T-cell (primary cell): Measurements from ENCODE around the gene ZNF385C. TPM values are rescaled to one million over a fixed set of nuclear protein-coding genes. Genes with fewer than 3 reads are reported as not detected.

Experiments used
- ATAC-seq, 4 experiments: fragments of 200-7000 bp in 3 of 4; fragments of 150-1000 bp in 1 of 4; cut with Tn5 transposase; replicated peaks in 1 of 4; 1 replicate in 3 of 4; 2 replicates in 1 of 4; pipeline ENCODE4 v1.10.0; 2021; ENCODE audit warnings: moderate library complexity in 3 of 4, mild to moderate bottlenecking in 2 of 4, moderate number of reproducible peaks in 1 of 4
- CTCF ChIA-PET, 2 donors: fragments of 300-600 bp; sonication (Branson Sonifier 250); formaldehyde crosslinking; loops; one replicate each; lab custom pipeline; 2022; ENCODE audit warnings: antibody characterized with exemption in 2 of 2; lab: Charles Lee
- POLR2A ChIA-PET, 2 donors: fragments of 300-600 bp; sonication (Branson Sonifier 250); formaldehyde crosslinking; loops; one replicate each; lab custom pipeline; 2022; ENCODE audit warnings: antibody characterized with exemption in 2 of 2; lab: Charles Lee
- DNase-seq, 35 experiments: peaks; one replicate each; pipeline versions ENCODE4 v3.0.0 to v3.0.0-alpha.2; 2013 to 2023
- H3K27ac ChIP-seq: one replicate; pipeline ENCODE4 v1.5.1; 2013; ENCODE audit warnings: low read length
- H3K27me3 ChIP-seq, 2 experiments: replicated peaks in 1 of 2; 1 replicate in 1 of 2; 2 replicates in 1 of 2; pipeline versions ENCODE4 v1.6.1 to v1.7.0; 2013; ENCODE audit warnings: low read length in 1 of 2, mixed read lengths in 1 of 2; ENCODE audit not compliant: control insufficient read depth in 2 of 2, insufficient read depth in 2 of 2; ENCODE audit errors: extremely low read depth in 1 of 2
- H3K36me3 ChIP-seq, 2 donors: 1 replicate in 1 of 2; 2 replicates in 1 of 2; pipeline versions ENCODE4 v1.6.1 to v1.7.0; 2013; ENCODE audit warnings: low read length in 1 of 2; ENCODE audit not compliant: control insufficient read depth in 2 of 2, insufficient read depth in 1 of 2; ENCODE audit errors: extremely low read depth in 1 of 2
- H3K4me1 ChIP-seq, 2 experiments: 1 replicate in 1 of 2; 2 replicates in 1 of 2; pipeline versions ENCODE4 v1.6.1 to v1.7.0; 2013; ENCODE audit warnings: low read length in 2 of 2, mixed read lengths in 1 of 2; ENCODE audit not compliant: insufficient read depth in 2 of 2, control insufficient read depth in 1 of 2; ENCODE audit errors: extremely low read depth in 1 of 2
- H3K4me3 ChIP-seq, 2 donors: 1 replicate in 1 of 2; 2 replicates in 1 of 2; pipeline versions ENCODE4 v1.5.1 to v1.7.0; 2013; ENCODE audit warnings: mild to moderate bottlenecking in 2 of 2, low read length in 1 of 2, moderate library complexity in 1 of 2; ENCODE audit not compliant: control insufficient read depth in 1 of 2; ENCODE audit errors: extremely low read depth in 1 of 2
- H3K9me3 ChIP-seq: 2 replicates; pipeline ENCODE4 v1.7.0; 2013
- H3K27ac Mint-ChIP-seq, 2 donors: one replicate each; pipeline ENCODE4 v1.8.0; 2020 to 2021; ENCODE audit warnings: mild to moderate bottlenecking in 2 of 2, mixed read lengths in 2 of 2
- H3K27me3 Mint-ChIP-seq, 2 donors: one replicate each; pipeline ENCODE4 v1.8.0; 2021 to 2022; ENCODE audit warnings: mixed read lengths in 2 of 2
- H3K36me3 Mint-ChIP-seq: one replicate; pipeline ENCODE4 v1.8.0; 2021; ENCODE audit warnings: mixed read lengths
- H3K4me1 Mint-ChIP-seq, 3 donors: one replicate each; pipeline ENCODE4 v1.8.0; 2020 to 2022; ENCODE audit warnings: mixed read lengths in 3 of 3, mild to moderate bottlenecking in 1 of 3
- H3K4me3 Mint-ChIP-seq, 3 donors: one replicate each; pipeline ENCODE4 v1.8.0; 2020 to 2022; ENCODE audit warnings: mild to moderate bottlenecking in 3 of 3, mixed read lengths in 3 of 3, moderate library complexity in 3 of 3
- H3K9me3 Mint-ChIP-seq, 3 donors: one replicate each; pipeline ENCODE4 v1.8.0; 2020 to 2022; ENCODE audit warnings: mixed read lengths in 3 of 3
- WGBS: methylation state at CpG from one replicate; pipeline ENCODE4 v1.1.5; 2013; ENCODE audit warnings: missing lambda C conversion rate; ENCODE audit not compliant: insufficient coverage; 5-methylcytosine and 5-hydroxymethylcytosine counted together
- total RNA-seq, 35 experiments: library from RNA in 6 of 35; stranded (reverse) in 6 of 35; fragments of 120-200 nt in 1 of 35; gene quantifications; one replicate each; pipeline versions ENCODE4 v1.2.1 to v1.2.4 and lab custom pipeline; 2013 to 2026

The ZNF385C gene
- total RNA-seq, 5 donors from 2014 or later (not counting 1 experiment from before 2014, with no cell fraction given), result 0.16 to 1.0 (median 0.46) TPM

DNA sequence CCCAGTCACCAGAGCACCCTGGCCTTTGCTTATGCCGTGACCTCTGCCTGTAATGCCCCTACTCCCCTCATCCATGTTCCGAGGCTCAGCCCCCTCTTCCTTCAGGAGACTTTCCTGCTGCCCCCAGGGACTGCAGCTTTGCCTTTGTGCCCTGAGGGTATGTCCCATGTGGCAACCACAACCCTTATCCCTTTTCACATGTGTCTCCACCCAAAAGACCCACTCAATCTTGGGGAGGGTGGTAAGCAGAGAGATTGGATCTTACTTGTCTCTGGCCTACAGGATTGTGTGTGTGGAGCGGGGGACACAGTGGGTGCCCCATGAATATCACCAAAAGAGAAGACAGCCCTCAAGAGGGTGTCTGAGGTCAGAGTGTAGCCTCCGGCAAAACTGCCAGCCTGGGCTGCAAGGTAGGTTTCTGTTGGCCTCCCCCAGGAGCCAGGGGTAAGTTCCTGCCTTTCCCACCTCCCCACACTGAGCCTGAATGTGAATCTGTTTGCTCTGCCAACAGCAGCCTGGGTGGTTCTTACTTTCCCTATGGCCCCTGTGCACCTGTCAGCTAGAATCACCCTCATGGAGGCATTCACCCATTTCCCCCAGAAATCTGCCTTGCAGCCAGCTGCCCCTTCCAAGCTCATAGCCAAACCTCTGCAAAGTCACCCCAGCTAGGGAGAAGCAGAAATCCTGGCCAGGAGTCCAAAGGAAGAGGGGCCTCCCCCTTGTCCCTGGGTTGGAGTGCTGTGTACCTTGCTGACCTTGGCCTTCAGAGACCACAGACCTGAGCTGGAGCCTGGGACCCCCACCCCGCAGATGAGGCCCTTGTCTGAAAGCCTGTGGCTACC is 36.4 kb downstream of the ZNF385C start:
- POLR2A ChIA-PET, result no interaction called here
- Histone ChIP-seq H3K36me3 (no peaks in the 10 kb centered on the region), H3K9me3 (no peaks in the 10 kb centered on the region), H3K27me3 (peaks cover 0 to 35% of the 10 kb centered on the region in 2 experiments), H3K4me3 (no peak overlapping the region), H3K4me1 (peaks cover 13 to 29% of the 10 kb centered on the region in 2 experiments), H3K27ac (no peak overlapping the region)
- Mint-ChIP-seq H3K4me1 (peaks cover 19 to 36% (median 22%) of the 10 kb centered on the region in 3 donors), H3K27ac (no peak overlapping the region), H3K4me3 (no peak overlapping the region), H3K36me3 (no peaks in the 10 kb centered on the region), H3K27me3 (peaks cover 0 to 12% of the 10 kb centered on the region in 2 donors), H3K9me3 (no peaks in the 10 kb centered on the region)
- CTCF ChIA-PET, result interaction anchor here (0.7 to 1.2 kb wide), 2 partner anchors 41 to 324 kb away, joined by 3 to 10 read pairs; no protein-coding TSS in a partner anchor
- 83% methylated on average over 3 of the region's 5 CpGs for WGBS
- ATAC-seq (no peak), DNase-seq (no peak)

DNA sequence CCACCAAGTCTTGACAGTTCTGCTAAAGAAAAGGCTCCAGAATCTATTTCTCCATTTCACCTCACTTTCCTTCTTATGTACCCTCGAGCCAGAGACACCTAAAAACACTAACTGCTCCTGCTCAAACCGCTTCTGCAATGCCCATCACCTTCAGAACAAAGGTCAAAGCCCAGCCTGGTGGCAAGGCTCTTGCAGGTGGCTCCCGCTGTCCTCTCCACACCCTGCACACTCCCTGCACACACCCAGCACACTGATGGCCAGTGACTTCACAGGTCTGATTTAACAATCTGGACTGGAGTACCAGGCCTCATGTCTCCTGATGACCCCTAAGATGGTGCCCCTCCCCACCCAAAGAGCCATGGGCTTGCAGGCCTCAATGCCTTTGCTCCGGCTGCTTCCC is 38.0 kb downstream of the ZNF385C start:
- no peak overlapping the region for H3K4me3 ChIP-seq
- H3K27ac Mint-ChIP-seq, result no peak overlapping the region
- no peaks in the 10 kb centered on the region for H3K36me3 Mint-ChIP-seq
- WGBS, result 79% methylated on average over 4 of the region's 4 CpGs
- peaks cover 2 to 22% of the 10 kb centered on the region in 2 donors for H3K27me3 Mint-ChIP-seq
- ChIA-PET CTCF (interaction anchor here in 1 of 2 donors (0.7 kb wide), 1 partner anchor 17 kb away, joined by 3 read pairs; no protein-coding TSS in a partner anchor), POLR2A (no interaction called here)
- H3K36me3 ChIP-seq, result no peaks in the 10 kb centered on the region
- H3K27ac ChIP-seq, result no peak overlapping the region
- no peak overlapping the region for H3K4me3 Mint-ChIP-seq
- H3K4me1 Mint-ChIP-seq, result peaks cover 18 to 30% (median 20%) of the 10 kb centered on the region in 3 donors
- H3K9me3 Mint-ChIP-seq, result no peaks in the 10 kb centered on the region
- no peaks in the 10 kb centered on the region for H3K9me3 ChIP-seq
- no peak for ATAC-seq
- H3K4me1 ChIP-seq, result peaks cover 12 to 24% of the 10 kb centered on the region in 2 experiments
- DNase-seq, result no peak
- H3K27me3 ChIP-seq, result peaks cover 0 to 45% of the 10 kb centered on the region in 2 experiments

DNA sequence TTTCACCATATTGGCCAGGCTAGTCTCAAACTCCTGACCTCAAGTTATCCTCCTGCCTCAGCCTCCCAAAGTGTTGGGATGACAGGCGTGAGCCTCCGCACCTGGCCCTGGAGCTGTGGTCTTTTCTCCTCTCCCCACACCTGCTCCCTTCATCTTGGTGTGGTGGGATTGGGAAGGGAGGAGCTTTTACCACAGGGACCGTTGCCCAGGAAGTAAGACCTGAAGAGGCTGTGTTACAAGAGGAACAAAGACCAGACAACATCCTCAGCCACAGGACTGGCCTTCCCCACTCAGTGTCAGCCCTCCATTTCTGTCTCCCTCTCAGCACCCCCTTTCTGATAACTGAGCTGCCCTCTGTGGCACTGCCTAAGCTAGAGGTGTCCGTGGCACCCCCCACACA is 38.5 kb downstream of the ZNF385C start:
- Mint-ChIP-seq H3K36me3 (no peaks in the 10 kb centered on the region), H3K4me3 (no peak overlapping the region), H3K4me1 (peaks cover 14 to 26% (median 16%) of the 10 kb centered on the region in 3 donors), H3K9me3 (no peaks in the 10 kb centered on the region), H3K27me3 (peaks cover 6 to 26% of the 10 kb centered on the region in 2 donors), H3K27ac (no peak overlapping the region)
- H3K4me3 ChIP-seq, result no peak overlapping the region
- no peak overlapping the region for H3K27ac ChIP-seq
- peaks cover 0 to 49% of the 10 kb centered on the region in 2 experiments for H3K27me3 ChIP-seq
- no peaks in the 10 kb centered on the region for H3K36me3 ChIP-seq
- H3K4me1 ChIP-seq, result peaks cover 8 to 20% of the 10 kb centered on the region in 2 experiments
- no peaks in the 10 kb centered on the region for H3K9me3 ChIP-seq
- 33% methylated on average over 1 of the region's 4 CpGs for WGBS
- ChIA-PET CTCF (no interaction called here), POLR2A (interaction anchor here in 1 of 2 donors (0.6 kb wide), 1 partner anchor 96 kb away, joined by 5 read pairs; no protein-coding TSS in a partner anchor)
- DNase-seq (no peak), ATAC-seq (no peak)

DNA sequence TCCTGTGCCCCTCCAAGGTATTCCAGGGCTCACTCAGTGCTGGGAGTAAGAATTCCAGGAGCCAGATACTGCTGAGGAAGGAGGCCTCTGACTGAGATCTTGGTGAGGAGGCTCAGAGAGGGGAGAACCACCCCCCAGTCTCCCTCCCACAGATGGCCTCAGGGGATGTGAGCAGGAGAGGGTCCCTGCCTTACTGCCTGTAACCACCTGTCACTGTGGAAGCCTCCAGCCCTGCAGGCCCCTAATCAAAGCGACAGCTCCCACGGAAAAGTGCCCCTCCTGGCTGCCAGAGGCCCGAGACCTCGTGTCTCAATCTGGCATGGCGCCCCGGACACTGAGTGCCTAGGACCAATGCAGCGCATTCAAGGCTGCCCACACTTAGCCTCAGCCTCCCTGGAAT is 40.2 kb downstream of the ZNF385C start:
- peaks cover 0 to 59% of the 10 kb centered on the region in 2 experiments for H3K27me3 ChIP-seq
- no peak for ATAC-seq
- no peak for DNase-seq
- H3K27me3 Mint-ChIP-seq, result peaks cover 11 to 32% of the 10 kb centered on the region in 2 donors
- no peaks in the 10 kb centered on the region for H3K36me3 Mint-ChIP-seq
- H3K9me3 ChIP-seq, result no peaks in the 10 kb centered on the region
- no peak overlapping the region for H3K4me3 Mint-ChIP-seq
- peaks cover 2 to 3% of the 10 kb centered on the region in 2 experiments for H3K4me1 ChIP-seq
- H3K4me1 Mint-ChIP-seq, result peaks cover 0 to 9% (median 0%) of the 10 kb centered on the region in 3 donors
- H3K27ac ChIP-seq, result no peak overlapping the region
- H3K27ac Mint-ChIP-seq, result no peak overlapping the region
- POLR2A ChIA-PET, result no interaction called here
- WGBS, result 64% methylated on average over 7 of the region's 7 CpGs
- H3K36me3 ChIP-seq, result no peaks in the 10 kb centered on the region
- no peak overlapping the region for H3K4me3 ChIP-seq
- no peaks in the 10 kb centered on the region for H3K9me3 Mint-ChIP-seq
- CTCF ChIA-PET, result no interaction called here

DNA sequence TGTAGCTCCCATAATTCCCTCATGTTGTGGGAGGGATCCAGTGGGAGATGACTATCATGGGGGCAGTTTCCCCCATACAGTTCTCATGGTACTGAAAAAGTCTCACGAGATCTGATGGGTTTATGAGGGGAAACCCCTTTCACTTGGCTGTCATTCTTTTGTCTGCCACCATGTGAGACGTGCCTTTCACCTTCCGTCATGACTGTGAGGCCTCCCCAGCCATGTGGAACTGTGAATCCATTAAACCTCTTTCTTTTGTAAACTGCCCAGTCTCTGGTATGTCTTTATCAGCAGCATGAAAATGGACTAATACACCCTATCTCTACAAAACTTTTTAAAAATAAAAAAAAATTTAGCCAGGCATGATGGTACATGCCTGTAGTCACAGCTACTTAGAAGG is 41.6 kb downstream of the ZNF385C start:
- no peaks in the 10 kb centered on the region for H3K36me3 ChIP-seq
- H3K4me3 ChIP-seq, result no peak overlapping the region
- DNase-seq (no peak), ATAC-seq (no peak)
- no peaks in the 10 kb centered on the region for H3K9me3 ChIP-seq
- Mint-ChIP-seq H3K9me3 (no peaks in the 10 kb centered on the region), H3K27me3 (peaks cover 19 to 42% of the 10 kb centered on the region in 2 donors), H3K27ac (no peak overlapping the region), H3K4me3 (no peak overlapping the region), H3K4me1 (peaks cover 0 to 7% (median 1%) of the 10 kb centered on the region in 3 donors), H3K36me3 (no peaks in the 10 kb centered on the region)
- no peak overlapping the region for H3K27ac ChIP-seq
- POLR2A ChIA-PET, result no interaction called here
- H3K27me3 ChIP-seq, result peaks cover 0 to 55% of the 10 kb centered on the region in 2 experiments
- CTCF ChIA-PET, result interaction anchor here in 1 of 2 donors (0.6 kb wide), 1 partner anchor 476 kb away, joined by 3 read pairs; no protein-coding TSS in a partner anchor
- WGBS, result 69% methylated on average over 2 of the region's 3 CpGs
- H3K4me1 ChIP-seq, result no peaks in the 10 kb centered on the region

DNA sequence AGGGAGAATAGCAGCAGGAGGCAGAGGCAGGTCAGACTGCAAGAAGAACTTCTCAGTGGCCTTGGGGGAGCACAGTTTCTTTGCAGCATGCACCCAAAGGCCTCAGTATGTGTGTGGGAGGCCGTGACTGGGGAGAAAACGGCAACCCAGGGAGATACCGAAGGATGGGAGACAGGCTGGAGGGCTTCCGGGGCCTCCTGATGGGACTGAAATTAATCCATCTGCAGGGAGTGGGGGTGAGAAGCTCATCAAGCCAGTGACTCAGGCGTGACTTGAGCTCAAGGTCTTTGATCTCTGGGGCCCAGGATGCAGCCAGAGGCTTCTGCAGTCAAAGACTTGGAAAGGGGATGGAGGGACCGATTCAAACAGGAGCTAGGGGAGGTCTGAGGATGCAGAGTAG is 42.8 kb downstream of the ZNF385C start:
- Histone ChIP-seq H3K4me1 (peaks cover 0 to 10% of the 10 kb centered on the region in 2 experiments), H3K27me3 (peaks cover 0 to 66% of the 10 kb centered on the region in 2 experiments), H3K36me3 (no peaks in the 10 kb centered on the region), H3K27ac (no peak overlapping the region), H3K4me3 (no peak overlapping the region), H3K9me3 (no peaks in the 10 kb centered on the region)
- H3K27ac Mint-ChIP-seq, result no peak overlapping the region
- peaks cover 23 to 51% of the 10 kb centered on the region in 2 donors for H3K27me3 Mint-ChIP-seq
- peaks cover 5 to 13% (median 10%) of the 10 kb centered on the region in 3 donors for H3K4me1 Mint-ChIP-seq
- ChIA-PET CTCF (interaction anchor here in 1 of 2 donors (0.6 to 0.9 kb wide), 3 partner anchors 10 to 785 kb away, joined by 3 to 4 read pairs (median 3); no protein-coding TSS in a partner anchor), POLR2A (no interaction called here)
- H3K4me3 Mint-ChIP-seq, result no peak overlapping the region
- 82% methylated on average over 4 of the region's 6 CpGs for WGBS
- ATAC-seq (no peak), DNase-seq (no peak)
- H3K9me3 Mint-ChIP-seq, result no peaks in the 10 kb centered on the region
- no peaks in the 10 kb centered on the region for H3K36me3 Mint-ChIP-seq
